Activated B cell treated with CpG ODN at 0.5 μM for 24 hours (primary cell): Measurements from ENCODE around the gene TPP1. TPM values are rescaled to one million over a fixed set of nuclear protein-coding genes. Genes with fewer than 3 reads are reported as not detected.

ENCODE experiments used
- ATAC-seq: fragments of 200-7000 bp; cut with Tn5 transposase; one replicate; pipeline ENCODE4 v1.10.0; 2021; ENCODE audit warnings: low read depth, mild to moderate bottlenecking, moderate library complexity
- CTCF ChIA-PET: fragments of 350-600 bp; sonication (Branson Sonifier 250); formaldehyde crosslinking; loops from one replicate; lab custom pipeline; 2021; ENCODE audit warnings: antibody characterized with exemption; lab: Charles Lee
- POLR2A ChIA-PET: fragments of 350-600 bp; sonication (Branson Sonifier 250); formaldehyde crosslinking; loops from one replicate; lab custom pipeline; 2021; ENCODE audit warnings: antibody characterized with exemption; lab: Charles Lee
- DNase-seq: peaks from one replicate; pipeline ENCODE4 v3.0.0; 2022
- H3K27ac Mint-ChIP-seq: one replicate; pipeline ENCODE4 v1.8.0; 2020; ENCODE audit warnings: mixed read lengths
- H3K27me3 Mint-ChIP-seq: one replicate; pipeline ENCODE4 v1.8.0; 2021; ENCODE audit warnings: mixed read lengths
- H3K36me3 Mint-ChIP-seq: one replicate; pipeline ENCODE4 v1.8.0; 2021; ENCODE audit warnings: low read depth, mixed read lengths
- H3K4me1 Mint-ChIP-seq: one replicate; pipeline ENCODE4 v1.8.0; 2021; ENCODE audit warnings: mixed read lengths
- H3K4me3 Mint-ChIP-seq: one replicate; pipeline ENCODE4 v1.8.0; 2020; ENCODE audit warnings: mild to moderate bottlenecking, mixed read lengths
- H3K9me3 Mint-ChIP-seq: one replicate; pipeline ENCODE4 v1.8.0; 2020; ENCODE audit warnings: mixed read lengths
- CTCF ChIP-seq: fragments of 200-600 bp; IDR thresholded peaks from one replicate; pipeline ENCODE4 v1.8.0; 2022; ENCODE audit warnings: antibody characterized with exemption, mild to moderate bottlenecking
- intact Hi-C: fragments of 100-400 bp; cut with micrococcal nuclease; formaldehyde crosslinking; loops from one replicate; pipeline ENCODE4 v1.15.1; 2024
- total RNA-seq: library from RNA; stranded (reverse); gene quantifications from 2 replicates; pipeline ENCODE4 v1.2.3, GENCODE V29; 2022

TPP1 gene
- total RNA-seq, 1 donor from 2014 or later = 123 TPM

- peaks cover 3% of the 10 kb centered on the region for H3K4me1 Mint-ChIP-seq
- POLR2A ChIA-PET = interaction anchor here (0.7 to 1.6 kb wide), 2 partner anchors 32 to 37 kb away, joined by 3 to 5 read pairs; partner anchors contain the start of gene TPP1
- H3K36me3 Mint-ChIP-seq = no peaks in the 10 kb centered on the region
- intact Hi-C loops = no loop called here
- TF ChIP-seq CTCF = no peak
- CTCF ChIA-PET = no interaction called here
- DNase-seq = no peak
- H3K27me3 Mint-ChIP-seq = peaks cover 6% of the 10 kb centered on the region
- H3K9me3 Mint-ChIP-seq = no peaks in the 10 kb centered on the region
- ATAC-seq = no peak
- H3K4me3 Mint-ChIP-seq = peak overlapping the region; percentile 71
- H3K27ac Mint-ChIP-seq = no peak overlapping the region
Measured at GRCh38 chr11:6656584-6656915, 37.3 kb upstream of the TPP1 start.

- peak; percentile 38 for ATAC-seq
- H3K27ac Mint-ChIP-seq = no peak within 1 kb of the TSS
- TF ChIP-seq CTCF = no peak
- H3K36me3 Mint-ChIP-seq = no peaks in the 10 kb centered on the region
- POLR2A ChIA-PET = interaction anchor here (0.7 to 1.6 kb wide), 3 partner anchors 33 to 44 kb away, joined by 3 to 5 read pairs (median 3); partner anchors contain the start of genes TAF10 and TPP1
- CTCF ChIA-PET = no interaction called here
- peak within 1 kb of the TSS; percentile 71 for H3K4me3 Mint-ChIP-seq
- intact Hi-C loops = loop anchor here (1.0 kb wide), 1 partner anchor 27 kb away; the partner anchor contains the start of gene MRPL17
- DNase-seq = no peak
- peaks cover 6% of the 10 kb centered on the region for H3K27me3 Mint-ChIP-seq
- H3K9me3 Mint-ChIP-seq = no peaks in the 10 kb centered on the region
- peaks cover 3% of the 10 kb centered on the region for H3K4me1 Mint-ChIP-seq
Measured at GRCh38 chr11:6655790-6656583, 36.8 kb upstream of the TPP1 start, which contains the start of gene DCHS1. TSS of gene DCHS1 (minus strand) at chr11:6655809. CDS start at chr11:6641613, 14,196 bp downstream.

GRCh38 chr11:6655020-6655789 lies 36.0 kb upstream of the TPP1 start:
- POLR2A ChIA-PET = interaction anchor here (1.0 to 1.6 kb wide), 2 partner anchors 36 to 43 kb away, joined by 3 to 5 read pairs; partner anchors contain the start of genes TAF10 and TPP1
- CTCF ChIA-PET = no interaction called here
- DNase-seq (no peak), ATAC-seq (peak; percentile 53)
- no peak overlapping the region for H3K4me3 Mint-ChIP-seq
- no peaks in the 10 kb centered on the region for H3K36me3 Mint-ChIP-seq
- peaks cover 3% of the 10 kb centered on the region for H3K4me1 Mint-ChIP-seq
- H3K27me3 Mint-ChIP-seq = peaks cover 6% of the 10 kb centered on the region
- TF ChIP-seq CTCF = no peak
- H3K27ac Mint-ChIP-seq = no peak overlapping the region
- H3K9me3 Mint-ChIP-seq = no peaks in the 10 kb centered on the region
- intact Hi-C loops = loop anchor here (1.0 kb wide), 1 partner anchor 28 kb away; the partner anchor contains the start of gene MRPL17

GRCh38 chr11:6654281-6655019 lies 35.2 kb upstream of the TPP1 start:
- Mint-ChIP-seq H3K4me3 (no peak overlapping the region), H3K27ac (no peak overlapping the region), H3K4me1 (peaks cover 3% of the 10 kb centered on the region), H3K36me3 (no peaks in the 10 kb centered on the region), H3K9me3 (no peaks in the 10 kb centered on the region), H3K27me3 (peaks cover 6% of the 10 kb centered on the region)
- intact Hi-C loops = loop anchor here (1.0 kb wide), 1 partner anchor 29 kb away; the partner anchor contains the start of gene MRPL17
- ChIA-PET CTCF (no interaction called here), POLR2A (interaction anchor here (0.7 to 1.0 kb wide), 2 partner anchors 43 to 70 kb away, joined by 3 read pairs; partner anchors contain the start of gene TAF10)
- no peak for DNase-seq
- TF ChIP-seq CTCF = no peak
- ATAC-seq = no peak
